Stromal cell of bone marrow (primary cell): ENCODE results near the gene CFAP91.

Experiments
- DNase-seq: peaks from one replicate; pipeline ENCODE4 v3.0.0-alpha.2; 2012; ENCODE audit warnings: low read depth

The CFAP91 gene

DNA sequence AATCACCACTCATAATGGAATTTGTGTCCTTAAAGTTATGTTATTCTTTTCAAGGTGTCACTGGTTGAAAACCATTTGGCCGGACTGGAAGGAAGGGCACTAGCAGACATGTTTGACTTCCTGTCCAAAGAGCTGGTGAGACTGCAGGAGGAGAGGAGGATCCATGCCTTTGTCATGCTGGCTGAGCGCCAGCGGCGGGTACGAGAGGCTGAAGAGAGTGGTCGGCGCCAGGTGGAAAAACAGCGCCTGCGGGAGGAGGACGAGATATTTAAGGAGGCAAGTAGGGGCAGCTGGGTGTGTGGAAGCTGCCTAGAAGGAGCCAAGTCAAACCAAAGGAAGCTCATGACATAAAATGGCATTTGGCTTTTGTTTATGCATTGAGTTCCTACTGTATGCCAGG, 41.1 kb downstream of the CFAP91 start:
- DNase-seq = no peak

DNA sequence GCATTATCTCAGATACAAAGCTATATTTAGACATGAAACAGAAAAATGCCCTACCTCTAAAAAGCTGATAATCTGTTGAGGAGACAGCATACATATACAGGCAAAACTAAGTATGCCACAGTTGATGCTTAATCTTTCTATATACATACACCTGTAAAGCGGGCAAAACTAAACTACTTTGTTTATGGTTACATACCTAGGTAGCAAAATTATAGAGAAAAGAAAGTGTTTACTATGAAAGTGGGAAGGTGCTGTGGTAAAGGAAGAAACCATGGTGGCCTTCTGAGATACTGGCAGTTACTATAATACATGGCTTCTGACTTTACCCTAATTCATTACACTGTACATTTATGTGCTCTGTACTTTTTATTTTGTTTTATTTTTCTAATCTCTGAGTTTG, 43.1 kb downstream of the CFAP91 start:
- DNase-seq = no peak

DNA sequence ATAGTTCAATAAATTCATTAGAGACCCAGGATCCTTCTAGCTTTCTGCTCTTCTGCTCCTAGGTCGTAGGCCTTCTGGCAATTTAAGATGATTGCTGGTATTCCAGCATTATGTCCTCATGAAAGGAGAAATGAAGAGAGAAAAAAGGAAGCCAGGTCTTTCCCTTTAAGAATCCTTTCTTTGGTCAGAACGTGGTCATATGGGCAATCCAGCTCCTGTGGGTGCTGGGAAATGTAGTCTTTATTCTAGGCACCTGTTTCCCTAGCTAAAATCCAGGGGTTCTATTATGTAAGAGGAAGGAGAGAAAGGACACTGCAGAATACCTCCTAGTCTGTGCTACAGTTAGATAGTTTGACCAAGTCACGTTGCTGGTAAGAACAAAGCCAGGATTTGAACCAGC, 43.6 kb downstream of the CFAP91 start:
- DNase-seq = no peak

DNA sequence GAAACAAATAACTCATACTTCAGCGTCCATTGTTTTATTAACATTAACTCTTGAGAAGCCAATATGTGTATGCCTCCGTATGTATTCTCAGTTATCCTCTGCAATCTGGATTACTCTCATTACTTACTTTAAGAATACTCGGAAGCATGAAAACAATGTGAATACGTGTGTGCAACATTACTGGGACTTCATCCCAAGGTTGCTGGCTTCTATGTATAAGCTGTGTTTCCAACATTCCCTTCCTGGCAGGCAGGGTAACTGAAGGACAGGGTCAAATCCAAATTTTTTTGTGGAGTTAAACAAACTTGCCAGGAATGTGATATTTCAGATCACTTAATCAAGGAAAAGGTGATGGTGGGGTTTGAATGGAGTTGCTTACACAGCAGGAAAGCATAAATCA, 44.5 kb downstream of the CFAP91 start:
- DNase-seq = no peak

DNA sequence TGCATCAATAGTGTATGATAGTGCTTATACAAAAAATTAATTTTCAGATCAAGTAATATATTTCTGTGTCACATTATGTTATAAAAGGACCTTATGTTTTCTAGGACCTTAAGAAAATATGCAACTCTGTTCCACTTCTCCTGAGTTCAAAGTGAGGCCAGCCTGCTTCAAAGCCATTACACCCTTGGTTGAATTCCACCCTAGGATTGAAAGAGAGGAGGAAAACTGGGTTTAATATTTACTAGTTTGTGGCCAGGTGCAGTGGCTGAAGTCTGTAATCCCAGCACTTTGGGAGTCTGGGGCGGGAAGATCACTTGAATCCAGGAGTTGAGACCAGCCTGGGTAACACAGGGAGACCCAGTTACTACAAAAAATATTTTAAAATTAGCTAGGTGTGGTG, 46.2 kb downstream of the CFAP91 start:
- DNase-seq = no peak

DNA sequence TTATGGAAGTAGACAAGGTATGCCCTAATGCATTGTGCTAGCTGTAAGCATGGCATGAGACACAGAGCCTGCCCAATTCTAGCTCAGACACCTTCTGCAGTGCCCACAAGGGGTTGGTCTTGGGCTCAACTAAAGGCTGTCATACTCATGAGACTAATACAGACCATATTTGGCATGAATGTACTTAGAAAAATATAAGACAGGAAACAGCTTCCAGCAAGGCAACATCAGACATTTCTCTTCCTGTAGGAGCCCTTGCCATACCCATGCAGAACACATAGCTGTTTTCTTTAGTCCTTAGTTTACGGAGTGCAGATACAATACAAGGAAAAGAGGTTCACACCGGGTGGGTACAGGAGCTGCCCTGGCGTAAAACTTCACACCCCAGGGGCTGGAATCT, 48.6 kb downstream of the CFAP91 start:
- DNase-seq = no peak
